ENCODE results near the gene OR10H3.

DNA sequence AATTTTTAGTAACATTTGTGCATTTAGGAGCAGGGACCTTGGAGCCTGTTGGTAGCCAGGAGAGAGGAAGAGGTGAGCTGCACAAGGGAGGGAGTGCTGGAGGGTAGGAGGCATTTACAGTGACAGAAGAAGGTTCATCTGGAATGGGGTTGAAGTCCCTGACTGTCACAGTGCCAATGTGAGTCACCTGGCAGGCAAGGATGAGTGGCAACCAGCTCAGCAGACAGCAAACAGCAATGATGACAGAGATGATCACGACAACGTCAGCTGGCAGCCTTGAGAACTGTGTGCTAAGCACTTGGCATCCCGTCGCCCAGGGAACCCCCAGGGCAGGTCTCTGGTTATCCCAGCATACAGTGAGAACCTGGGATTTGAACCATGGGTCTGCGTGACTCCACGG, 52.3 kb downstream of the OR10H3 start:
- TF ChIP-seq GABPA (IDR thresholded peaks at IDR 0.05; ENCODE audit: borderline replicate concordance, insufficient read depth, low read length) (no peak), POLR2A (IDR thresholded peaks at IDR 0.05; ENCODE audit: control extremely low read depth in 1 of 2, low read depth in 2 of 2, low read length in 2 of 2) (no peak), MAX (IDR thresholded peaks at IDR 0.05) (no peak)
